HUES64 (cell line): ENCODE data around the gene RYK.
"Not testable (repeated sequence)": the region's sequence is repeated elsewhere in the genome, so short reads cannot be mapped to it uniquely, and the experiment has no call there.

ENCODE experiments used
- H3K27ac ChIP-seq: 2 replicates; pipeline ENCODE4 v1.7.0; 2013; ENCODE audit warnings: low read depth, low read length, inconsistent platforms
- H3K27me3 ChIP-seq: 2 replicates; pipeline ENCODE4 v1.6.1; 2013; ENCODE audit warnings: mild to moderate bottlenecking, low read length; ENCODE audit not compliant: insufficient read depth
- H3K36me3 ChIP-seq: 2 replicates; pipeline ENCODE4 v1.6.1; 2013; ENCODE audit warnings: mild to moderate bottlenecking, low read length; ENCODE audit not compliant: insufficient read depth
- H3K4me1 ChIP-seq: 2 replicates; pipeline ENCODE4 v1.6.1; 2013; ENCODE audit warnings: mild to moderate bottlenecking, low read length, moderate library complexity; ENCODE audit not compliant: insufficient read depth
- H3K4me3 ChIP-seq: 2 replicates; pipeline ENCODE4 v1.5.1; 2013; ENCODE audit warnings: mild to moderate bottlenecking, low read length, moderate library complexity
- H3K9ac ChIP-seq: 2 replicates; pipeline ENCODE4 v1.6.1; 2013; ENCODE audit warnings: mild to moderate bottlenecking, low read depth, low read length
- H3K9me3 ChIP-seq: 2 replicates; pipeline ENCODE4 v1.6.1; 2013; ENCODE audit warnings: low read depth, low read length; ENCODE audit not compliant: insufficient read depth
- WGBS: fragments of 150-250, 120-280 bp; methylation state at CpG from one replicate; pipeline ENCODE4 v1.1.7; 2013; ENCODE audit warnings: missing lambda C conversion rate; 5-methylcytosine and 5-hydroxymethylcytosine counted together

RYK gene

DNA sequence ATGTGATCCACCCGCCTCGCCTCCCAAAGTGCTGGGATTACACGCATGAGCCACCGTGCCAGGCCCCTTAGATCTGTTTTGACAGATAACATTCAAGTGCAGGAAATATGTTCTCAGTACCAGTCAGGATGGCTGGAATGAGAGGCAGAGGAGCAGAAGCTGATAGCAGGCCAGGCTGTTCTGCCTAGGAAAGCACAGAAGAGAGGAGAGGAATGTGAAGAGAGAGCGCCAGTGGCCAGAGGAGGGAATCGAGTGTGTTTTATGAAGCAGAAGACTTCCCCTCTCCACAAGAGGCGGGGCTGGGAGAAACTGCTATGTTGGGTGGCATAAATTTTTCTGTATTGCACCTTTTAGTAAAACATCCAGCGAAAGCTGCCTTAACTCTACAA, 32.0 kb upstream of the RYK start:
- Histone ChIP-seq H3K4me1 (no peaks in the 10 kb centered on the region), H3K27ac (no peak overlapping the region), H3K36me3 (no peaks in the 10 kb centered on the region), H3K9ac (no peak overlapping the region), H3K27me3 (no peaks in the 10 kb centered on the region), H3K4me3 (no peak overlapping the region), H3K9me3 (no peaks in the 10 kb centered on the region)
- 94% methylated on average over 6 of the region's 8 CpGs for WGBS

DNA sequence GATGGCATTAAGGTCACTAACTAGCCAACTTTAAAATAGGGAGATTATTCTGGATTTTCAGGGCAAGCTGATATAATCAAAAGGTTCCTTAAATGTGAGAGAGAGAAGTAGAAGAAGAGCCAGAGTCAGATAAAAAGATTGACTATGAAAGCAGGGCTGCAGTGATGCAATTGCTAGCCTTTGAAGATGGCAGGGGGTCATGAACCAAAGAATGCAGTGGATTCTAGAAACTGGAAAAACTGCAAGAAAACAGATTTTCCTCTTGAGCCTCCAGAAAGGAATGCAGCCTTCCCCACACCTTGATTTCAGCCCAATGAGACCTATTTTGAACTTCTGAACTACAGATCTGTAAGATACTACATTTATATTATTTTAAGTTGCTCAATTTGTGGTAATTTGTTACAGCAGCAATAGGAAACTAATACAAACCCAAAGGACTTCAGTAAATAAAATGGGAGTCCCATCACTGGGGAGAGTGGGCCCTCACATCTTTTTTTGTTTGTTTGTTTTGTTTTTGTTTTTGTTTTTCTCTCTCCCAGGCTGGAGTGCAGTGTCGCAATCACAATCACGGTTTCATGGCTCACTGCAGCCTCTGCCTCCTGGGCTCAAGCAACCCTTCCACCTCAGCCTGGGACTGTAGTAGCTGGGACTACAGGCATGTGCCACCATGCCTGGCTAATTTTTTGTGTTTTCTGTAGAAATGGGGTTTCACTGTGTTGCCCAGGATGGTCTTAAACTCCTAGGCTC, 31.4 kb upstream of the RYK start:
- WGBS = 90% methylated on average over 2 of the region's 2 CpGs
- Histone ChIP-seq H3K4me3 (no peak overlapping the region), H3K9me3 (no peaks in the 10 kb centered on the region), H3K27ac (no peak overlapping the region), H3K9ac (no peak overlapping the region), H3K36me3 (no peaks in the 10 kb centered on the region), H3K27me3 (no peaks in the 10 kb centered on the region), H3K4me1 (no peaks in the 10 kb centered on the region)

DNA sequence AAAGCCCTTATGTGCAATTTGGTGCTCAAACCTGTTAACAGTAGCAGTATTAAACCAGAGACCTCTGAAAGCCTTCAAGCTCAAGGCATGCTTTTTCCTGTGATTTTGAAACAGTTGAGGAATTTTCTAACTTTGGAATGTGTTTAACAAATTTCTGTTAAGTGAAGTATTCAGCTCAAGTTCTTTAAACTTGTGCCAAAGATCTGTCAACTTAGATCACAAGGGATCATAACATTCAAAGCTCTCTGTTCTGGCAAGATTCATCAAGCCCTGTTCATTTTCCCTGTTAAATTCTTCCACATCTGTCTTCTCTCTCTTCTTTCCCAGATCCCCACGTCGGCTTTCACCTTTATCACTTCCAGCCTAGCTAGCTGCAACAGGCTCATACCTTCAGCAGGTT, 28.8 kb upstream of the RYK start:
- Histone ChIP-seq H3K27me3 (no peaks in the 10 kb centered on the region), H3K9me3 (no peaks in the 10 kb centered on the region), H3K4me3 (no peak overlapping the region), H3K36me3 (no peaks in the 10 kb centered on the region), H3K27ac (no peak overlapping the region), H3K9ac (no peak overlapping the region), H3K4me1 (no peaks in the 10 kb centered on the region)
- WGBS = 94% methylated on average over 2 of the region's 2 CpGs

DNA sequence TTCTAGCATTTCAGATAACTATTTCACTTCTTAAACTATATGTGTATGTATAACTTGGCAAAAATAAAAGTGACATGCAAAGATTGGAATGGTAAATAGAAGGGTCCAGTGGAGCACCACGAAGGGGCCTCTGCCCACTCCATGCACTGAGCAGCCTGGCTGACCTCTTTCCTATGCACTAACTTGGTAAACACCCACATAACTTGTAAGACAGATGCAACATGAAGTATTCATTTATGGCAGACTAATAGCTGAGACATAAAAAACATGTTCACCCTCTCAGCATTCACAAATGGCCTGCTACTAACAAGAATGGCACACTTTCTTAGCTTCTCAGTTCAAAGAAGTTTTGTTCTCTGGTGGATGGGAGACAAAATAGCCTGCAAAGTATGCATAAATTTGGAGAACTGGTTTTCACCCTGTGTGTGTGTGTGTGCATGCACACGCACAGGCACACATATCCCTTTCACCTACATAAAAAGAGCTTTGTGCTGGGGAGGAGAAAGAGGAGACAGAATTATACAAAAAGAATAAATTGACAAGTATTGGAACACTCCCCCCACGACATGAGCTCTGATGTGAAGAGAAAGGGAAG, 26.5 kb upstream of the RYK start:
- Histone ChIP-seq H3K4me1 (no peaks in the 10 kb centered on the region), H3K27ac (no peak overlapping the region), H3K36me3 (no peaks in the 10 kb centered on the region), H3K9ac (no peak overlapping the region), H3K27me3 (no peaks in the 10 kb centered on the region), H3K9me3 (no peaks in the 10 kb centered on the region), H3K4me3 (no peak overlapping the region)
- WGBS = 94% methylated on average over 2 of the region's 3 CpGs

DNA sequence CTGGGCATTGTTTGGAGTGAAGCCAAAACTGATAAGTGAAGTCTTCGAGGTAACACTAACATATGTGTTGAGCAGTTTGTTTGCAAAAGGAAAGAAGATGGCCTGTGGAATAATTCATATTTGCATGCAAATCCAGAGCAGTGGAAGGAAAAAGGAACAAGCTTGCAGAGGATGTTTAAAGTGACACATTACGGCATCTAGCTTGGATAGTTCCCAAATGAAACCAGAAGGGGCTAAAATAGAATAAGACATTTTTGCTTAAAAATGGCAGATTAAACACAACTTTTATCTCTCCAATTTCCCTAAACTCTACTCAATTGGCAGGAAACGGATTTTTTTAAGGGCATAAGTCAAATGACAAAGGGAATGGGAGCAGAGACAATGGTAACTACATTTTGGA, 25.4 kb upstream of the RYK start:
- 90% methylated on average over 3 of the region's 3 CpGs for WGBS
- Histone ChIP-seq H3K4me1 (no peaks in the 10 kb centered on the region), H3K9ac (no peak overlapping the region), H3K27ac (no peak overlapping the region), H3K4me3 (no peak overlapping the region), H3K9me3 (no peaks in the 10 kb centered on the region), H3K27me3 (no peaks in the 10 kb centered on the region), H3K36me3 (no peaks in the 10 kb centered on the region)

DNA sequence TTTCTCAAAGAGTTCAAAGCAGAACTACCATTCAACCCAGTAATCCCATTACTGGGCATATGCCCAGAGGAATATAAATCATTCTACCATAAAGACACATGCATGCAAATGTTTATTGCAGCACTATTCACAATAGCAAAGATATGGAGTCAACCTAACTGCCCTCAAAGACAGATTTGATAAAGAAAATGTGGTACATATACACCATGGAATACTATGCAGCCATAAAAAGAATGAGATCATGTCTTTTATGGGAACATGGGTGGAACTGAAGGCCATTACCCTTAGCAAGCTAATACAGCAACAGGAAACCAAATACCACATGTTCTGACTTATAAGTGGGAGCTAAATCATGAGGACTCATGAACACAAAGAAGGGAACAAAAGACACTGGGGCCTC, 24.5 kb upstream of the RYK start:
- H3K9me3 ChIP-seq, H3K36me3 ChIP-seq, H3K4me1 ChIP-seq: not testable (repeated sequence)

DNA sequence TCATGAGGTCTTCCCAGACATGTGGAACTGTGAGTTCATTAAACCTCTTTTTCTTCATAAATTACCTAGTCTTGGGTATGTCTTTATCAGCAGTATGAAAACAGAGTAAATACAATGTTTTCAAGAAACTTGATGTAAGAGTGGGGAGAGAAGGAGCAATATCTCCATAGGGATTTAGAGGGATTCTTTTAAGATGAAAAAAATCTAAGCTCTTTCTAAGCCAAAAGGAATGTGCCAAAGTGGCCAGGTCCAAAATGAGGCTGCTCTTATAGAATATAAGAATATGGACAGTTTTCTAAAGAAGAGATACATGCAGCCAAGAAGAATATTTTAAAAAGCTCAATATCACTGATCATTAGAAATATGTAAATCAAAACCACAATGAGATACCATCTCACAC, 23.9 kb upstream of the RYK start:
- Histone ChIP-seq H3K27me3 (no peaks in the 10 kb centered on the region), H3K9me3 (no peaks in the 10 kb centered on the region), H3K4me1 (no peaks in the 10 kb centered on the region), H3K9ac (no peak overlapping the region), H3K27ac (no peak overlapping the region), H3K4me3 (no peak overlapping the region), H3K36me3 (no peaks in the 10 kb centered on the region)

More for the DNA sequence above, 24.5 kb upstream of the RYK start:
- H3K9ac ChIP-seq, H3K4me3 ChIP-seq, H3K27me3 ChIP-seq, H3K27ac ChIP-seq: not testable (repeated sequence)

DNA sequence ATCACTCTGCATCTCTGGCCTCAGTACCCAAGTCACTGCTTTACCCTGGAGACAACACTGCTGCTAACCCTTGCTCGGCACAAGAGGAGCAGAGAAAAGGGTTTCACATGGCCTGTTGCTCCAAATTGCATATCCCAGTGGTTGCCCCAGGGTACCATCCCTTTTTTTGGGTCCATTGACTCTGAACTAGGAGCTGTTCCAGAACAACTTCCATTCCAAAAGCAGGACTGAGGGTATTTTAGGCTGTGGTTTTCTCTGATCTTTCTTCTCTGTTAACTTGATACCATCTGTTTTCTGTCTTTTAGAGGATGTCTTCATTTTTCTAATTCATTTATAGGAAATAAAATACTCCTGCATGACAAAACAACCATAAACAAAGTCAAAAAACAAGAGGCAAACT, 17.3 kb upstream of the RYK start:
- no peak overlapping the region for H3K9ac ChIP-seq
- WGBS = 87% methylated on average over 1 of the region's 1 CpG
- no peak overlapping the region for H3K4me3 ChIP-seq
- H3K27ac ChIP-seq = no peak overlapping the region
- H3K9me3 ChIP-seq = no peaks in the 10 kb centered on the region
- no peaks in the 10 kb centered on the region for H3K27me3 ChIP-seq
- no peaks in the 10 kb centered on the region for H3K36me3 ChIP-seq
- no peaks in the 10 kb centered on the region for H3K4me1 ChIP-seq

DNA sequence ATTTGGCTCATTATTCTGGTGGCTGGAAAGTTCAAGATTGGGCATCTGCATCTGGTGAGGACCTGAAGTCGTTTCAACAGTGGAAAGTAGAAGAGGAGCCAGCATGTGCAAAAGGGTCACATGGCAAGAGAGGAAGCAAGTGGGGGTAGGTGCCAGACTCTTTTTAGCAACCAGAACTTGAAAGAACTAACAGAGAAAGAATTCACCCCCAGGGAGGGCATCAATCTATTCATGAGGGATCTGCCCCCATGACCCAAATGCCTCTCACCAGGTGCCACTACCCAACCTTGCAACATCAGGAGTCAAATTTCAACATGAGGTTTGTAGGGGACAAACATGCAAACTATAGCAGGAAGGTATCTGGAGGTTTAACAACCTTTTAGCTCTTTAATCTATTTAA, 10.3 kb upstream of the RYK start:
- 43% methylated on average over 1 of the region's 1 CpG for WGBS
- no peaks in the 10 kb centered on the region for H3K36me3 ChIP-seq
- H3K9me3 ChIP-seq = no peaks in the 10 kb centered on the region; the same call in 1 of the 2 replicates
- H3K27me3 ChIP-seq = no peaks in the 10 kb centered on the region
- no peak overlapping the region for H3K9ac ChIP-seq
- peak overlapping the region; percentile 54; the same call in 1 of the 2 replicates for H3K27ac ChIP-seq
- H3K4me3 ChIP-seq = no peak overlapping the region
- H3K4me1 ChIP-seq = peaks cover 14% of the 10 kb centered on the region

DNA sequence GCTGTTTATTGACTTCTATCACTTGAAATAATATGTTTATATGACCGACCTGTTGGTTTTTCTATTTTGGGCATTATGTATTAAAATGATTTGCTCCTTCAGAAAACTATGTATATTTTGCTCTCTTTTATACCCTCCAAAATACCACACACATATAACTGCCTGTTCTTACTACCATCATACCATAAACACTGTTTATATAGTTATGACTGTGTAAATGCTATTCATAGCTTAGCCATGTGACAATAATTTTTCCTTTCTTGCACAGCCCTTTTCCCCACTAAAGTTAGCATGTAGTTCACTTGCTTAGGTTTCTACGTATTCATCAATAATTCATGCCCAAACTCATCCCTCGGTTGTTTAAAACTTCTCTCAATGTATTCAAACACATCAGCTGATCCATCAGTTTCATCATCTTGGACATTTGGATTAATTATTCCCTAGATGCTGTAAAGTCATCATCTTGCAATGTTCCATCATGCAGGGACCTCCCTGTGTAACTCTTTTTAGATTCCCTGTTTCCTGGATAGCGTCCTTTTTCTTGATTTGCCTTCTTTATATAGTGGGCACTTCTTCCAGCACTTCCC, 8.2 kb upstream of the RYK start:
- no peaks in the 10 kb centered on the region; the same call in 1 of the 2 replicates for H3K9me3 ChIP-seq
- H3K4me1 ChIP-seq = peaks cover 14% of the 10 kb centered on the region
- no peak overlapping the region for H3K4me3 ChIP-seq
- WGBS = 88% methylated on average over 3 of the region's 4 CpGs
- H3K27me3 ChIP-seq = no peaks in the 10 kb centered on the region
- H3K27ac ChIP-seq = no peak overlapping the region
- no peaks in the 10 kb centered on the region for H3K36me3 ChIP-seq
- H3K9ac ChIP-seq = no peak overlapping the region

DNA sequence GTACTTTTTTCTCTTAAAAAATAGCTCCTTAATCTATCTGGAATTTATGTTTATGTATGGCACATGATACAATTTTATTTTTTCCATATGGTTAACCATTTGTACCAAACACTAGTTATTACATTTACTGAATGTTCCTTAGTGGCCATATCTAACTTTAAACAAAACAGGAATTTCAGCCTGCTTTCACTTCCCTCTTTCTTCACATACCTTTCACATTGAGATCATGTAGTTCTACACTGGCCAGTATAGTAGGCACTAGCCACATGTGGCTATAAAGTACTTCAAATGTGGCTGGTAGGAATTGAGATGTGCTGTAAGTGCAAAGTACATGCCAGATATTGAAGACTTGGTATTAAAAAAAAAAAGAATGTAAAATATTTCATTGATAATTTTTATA, 4.7 kb upstream of the RYK start:
- Histone ChIP-seq H3K27me3 (no peaks in the 10 kb centered on the region), H3K4me1 (peaks cover 23% of the 10 kb centered on the region), H3K9me3 (no peaks in the 10 kb centered on the region; the same call in 1 of the 2 replicates), H3K9ac (no peak overlapping the region), H3K4me3 (no peak overlapping the region), H3K27ac (no peak overlapping the region), H3K36me3 (no peaks in the 10 kb centered on the region)
